ENCODE measurements around the gene SLC8A1.

The SLC8A1 gene

DNA sequence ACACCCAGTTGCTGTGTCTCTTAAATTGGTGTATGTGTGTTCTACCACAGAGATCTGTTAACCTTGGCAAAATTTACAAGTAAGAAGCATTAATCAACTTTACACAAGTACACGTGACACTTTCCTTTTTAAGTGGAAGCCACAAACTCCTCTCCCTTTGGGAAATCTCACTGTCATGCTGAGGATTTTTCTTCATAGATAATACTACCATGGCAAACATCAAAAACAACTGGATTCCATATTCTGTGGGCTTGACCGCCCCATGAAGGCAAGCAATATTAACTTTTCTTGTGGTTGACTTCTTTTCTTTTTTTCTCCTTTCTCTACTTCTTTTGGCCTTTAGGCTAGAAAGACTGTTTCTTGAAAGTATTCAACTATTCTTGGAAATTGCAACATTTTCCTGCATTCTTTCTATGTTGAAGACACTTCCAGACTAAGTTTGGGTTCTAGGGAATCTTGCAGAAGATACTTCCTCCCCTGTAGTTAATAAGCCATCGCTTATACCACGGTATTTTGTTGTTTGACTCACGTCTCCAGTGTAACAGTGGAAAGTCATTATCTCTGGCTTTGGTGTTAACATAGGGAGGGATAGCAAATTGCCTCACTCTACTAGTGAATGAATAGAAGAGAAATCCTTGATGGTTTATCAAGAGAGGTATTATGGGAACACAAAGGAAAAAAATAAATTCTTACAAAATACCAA lies 79.5 kb downstream of the SLC8A1 start:
- TF ChIP-seq POLR2A (IDR thresholded peaks at IDR 0.05; ENCODE audit: low read depth, low read length), result no peak
- DNase-seq (ENCODE audit: insufficient read length, low spot score) (no peak), FAIRE-seq (peak; percentile 50)

DNA sequence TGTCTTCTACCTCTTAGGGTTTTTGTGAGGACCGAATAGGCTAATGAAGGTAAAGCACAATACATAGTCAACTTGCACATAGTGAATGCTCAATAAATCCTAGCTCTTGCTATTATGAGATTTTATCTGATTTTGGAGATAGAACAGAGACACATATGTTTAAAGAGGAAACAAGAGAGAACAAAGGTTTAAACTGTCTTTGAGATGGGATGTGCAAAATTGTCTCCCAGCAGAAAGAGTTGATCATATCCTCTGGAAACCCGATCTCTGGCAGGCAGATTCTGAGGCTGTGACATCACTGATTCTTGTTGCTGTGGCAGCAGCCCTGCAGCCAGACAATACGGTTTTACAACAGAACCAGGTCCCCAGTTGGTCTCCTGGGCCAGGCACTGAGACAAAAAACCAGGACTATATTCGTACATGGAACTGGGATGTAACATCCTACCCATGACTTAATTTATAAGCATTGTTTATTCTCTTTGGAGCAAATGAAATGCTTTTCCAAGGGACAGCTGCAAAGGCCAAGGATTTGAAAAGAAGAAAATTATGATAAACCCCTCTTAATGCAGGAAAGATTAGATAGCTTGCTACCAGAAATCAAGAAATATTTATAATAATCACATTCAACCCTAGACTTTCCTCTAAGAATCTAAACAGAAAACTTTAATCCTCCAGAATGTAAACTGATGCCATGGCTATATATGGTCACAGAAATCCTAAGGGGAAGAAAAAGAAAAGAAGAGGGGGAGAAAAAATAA lies 80.2 kb downstream of the SLC8A1 start:
- DNase-seq (ENCODE audit: insufficient read length, low spot score), result no peak
- peak; percentile 95 for FAIRE-seq
- no peak for TF ChIP-seq POLR2A (IDR thresholded peaks at IDR 0.05; ENCODE audit: low read depth, low read length)

DNA sequence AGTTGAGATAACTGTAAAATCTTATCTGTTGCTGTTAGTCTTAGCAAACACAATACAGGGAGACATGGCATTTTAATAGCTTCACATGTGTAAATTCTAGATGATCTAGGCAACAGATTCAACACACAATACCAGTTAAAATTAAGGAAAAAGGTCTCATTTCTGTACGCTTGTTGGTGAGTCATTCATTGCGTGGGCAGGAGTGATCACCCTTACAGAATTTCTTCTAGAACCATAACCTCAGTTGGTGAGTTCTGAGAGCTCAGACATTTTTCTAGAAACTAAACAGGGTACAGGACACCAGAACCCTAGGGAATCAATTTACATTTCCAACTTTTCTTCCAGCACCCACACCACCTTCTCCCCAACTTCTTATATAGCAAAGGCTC lies 81.9 kb downstream of the SLC8A1 start:
- DNase-seq (ENCODE audit: insufficient read length, low spot score), result no peak
- no peak for TF ChIP-seq POLR2A (IDR thresholded peaks at IDR 0.05; ENCODE audit: low read depth, low read length)
- FAIRE-seq, result no peak

GRCh38 chr2:40369267-40370006 lies 82.5 kb downstream of the SLC8A1 start:
- TF ChIP-seq POLR2A (IDR thresholded peaks at IDR 0.05; ENCODE audit: low read depth, low read length), result no peak
- no peak for FAIRE-seq
- DNase-seq (ENCODE audit: insufficient read length, low spot score), result no peak

GRCh38 chr2:40367652-40368051 lies 84.2 kb downstream of the SLC8A1 start:
- DNase-seq (ENCODE audit: insufficient read length, low spot score), result no peak
- FAIRE-seq, result peak; percentile 74
- TF ChIP-seq POLR2A (IDR thresholded peaks at IDR 0.05; ENCODE audit: low read depth, low read length), result no peak

DNA sequence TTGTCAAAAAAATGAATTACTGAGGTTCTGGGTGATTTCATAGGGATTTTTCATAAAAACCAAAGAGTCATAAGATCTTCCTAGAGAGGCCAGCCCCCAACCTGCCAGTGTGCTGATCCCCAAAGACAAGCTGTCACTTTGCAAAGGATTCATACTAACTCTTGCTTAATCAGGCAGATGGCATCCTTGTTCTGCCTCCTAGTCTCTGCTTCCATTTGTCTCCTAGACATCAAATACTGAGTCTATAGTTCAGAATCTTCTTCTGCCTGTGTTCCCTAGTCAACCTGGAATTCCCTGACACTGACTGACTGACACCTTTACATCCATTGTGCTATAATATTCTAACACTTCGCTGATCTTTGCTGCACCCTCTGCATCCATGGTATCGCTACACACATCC lies 84.9 kb downstream of the SLC8A1 start:
- TF ChIP-seq POLR2A (IDR thresholded peaks at IDR 0.05; ENCODE audit: low read depth, low read length), result no peak
- DNase-seq (ENCODE audit: insufficient read length, low spot score) (no peak), FAIRE-seq (peak; percentile 43)

- DNase-seq (ENCODE audit: insufficient read length, low spot score) (no peak), FAIRE-seq (peak; percentile 67)
- no peak for TF ChIP-seq POLR2A (IDR thresholded peaks at IDR 0.05; ENCODE audit: low read depth, low read length)
These were observed 87.6 kb downstream of the SLC8A1 start for GRCh38 chr2:40364151-40364874.

GRCh38 chr2:40363631-40364030 lies 88.3 kb downstream of the SLC8A1 start:
- TF ChIP-seq POLR2A (IDR thresholded peaks at IDR 0.05; ENCODE audit: low read depth, low read length), result no peak
- FAIRE-seq (peak; percentile 61), DNase-seq (ENCODE audit: insufficient read length, low spot score) (no peak)

DNA sequence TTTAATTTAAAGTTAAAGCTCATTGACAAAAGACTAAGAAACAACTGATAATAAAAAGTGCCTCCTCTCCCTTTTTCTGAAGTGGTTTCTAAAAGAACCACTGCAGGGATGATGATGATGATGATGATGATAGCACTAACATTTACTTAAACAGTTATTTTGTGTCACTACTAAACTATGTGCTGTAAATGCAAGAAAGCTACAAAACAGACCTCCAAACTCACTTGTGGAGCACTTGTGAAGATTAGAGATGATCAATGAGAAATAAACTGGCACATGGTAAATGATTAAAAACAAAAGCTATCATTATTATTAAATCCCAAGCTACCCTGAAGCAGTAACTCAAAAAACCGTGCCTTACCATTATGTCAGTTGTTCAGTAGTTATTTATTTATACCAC lies 88.7 kb downstream of the SLC8A1 start:
- FAIRE-seq (peak; percentile 30), DNase-seq (ENCODE audit: insufficient read length, low spot score) (no peak)
- TF ChIP-seq POLR2A (IDR thresholded peaks at IDR 0.05; ENCODE audit: low read depth, low read length), result no peak

- DNase-seq (ENCODE audit: insufficient read length, low spot score) (no peak), FAIRE-seq (no peak)
- TF ChIP-seq POLR2A (IDR thresholded peaks at IDR 0.05; ENCODE audit: low read depth, low read length), result no peak
These were observed 90.4 kb downstream of the SLC8A1 start for GRCh38 chr2:40361478-40361877.

GRCh38 chr2:40360652-40361051 lies 91.2 kb downstream of the SLC8A1 start:
- no peak for FAIRE-seq
- DNase-seq (ENCODE audit: insufficient read length, low spot score), result no peak
- TF ChIP-seq POLR2A (IDR thresholded peaks at IDR 0.05; ENCODE audit: low read depth, low read length), result no peak

DNA sequence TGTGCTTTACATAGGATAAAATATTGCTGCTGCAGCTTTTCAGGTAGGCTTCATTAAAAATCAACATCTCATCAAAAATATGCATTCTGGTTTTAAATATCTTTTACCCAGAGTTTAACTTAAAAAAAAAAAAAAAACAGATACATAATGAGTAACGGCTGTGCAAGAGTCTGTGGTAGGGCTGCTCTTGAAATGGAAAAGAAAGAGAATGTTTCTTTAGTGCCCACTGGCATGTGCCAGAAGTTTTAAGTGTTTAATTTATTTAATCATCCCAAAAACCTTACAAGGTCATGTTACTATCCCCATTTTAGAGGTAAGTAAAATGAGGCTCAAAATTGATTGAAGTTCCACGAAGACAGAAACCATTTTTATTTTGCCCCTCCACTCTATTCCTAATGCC lies 92.1 kb downstream of the SLC8A1 start:
- no peak for DNase-seq (ENCODE audit: insufficient read length, low spot score)
- no peak for TF ChIP-seq POLR2A (IDR thresholded peaks at IDR 0.05; ENCODE audit: low read depth, low read length)
- no peak for FAIRE-seq

- TF ChIP-seq POLR2A (IDR thresholded peaks at IDR 0.05; ENCODE audit: low read depth, low read length), result no peak
- FAIRE-seq (peak; percentile 61), DNase-seq (ENCODE audit: insufficient read length, low spot score) (no peak)
These were observed 93.1 kb downstream of the SLC8A1 start for GRCh38 chr2:40358783-40359182.

GRCh38 chr2:40357667-40358066 lies 94.2 kb downstream of the SLC8A1 start:
- DNase-seq (ENCODE audit: insufficient read length, low spot score), result no peak
- TF ChIP-seq POLR2A (IDR thresholded peaks at IDR 0.05; ENCODE audit: low read depth, low read length), result no peak
- no peak for FAIRE-seq

Data from H54 (cell line).